CD14-positive monocyte (primary cell): ENCODE results near the gene CTNND2. TPM values are rescaled to one million over a fixed set of nuclear protein-coding genes. Genes with fewer than 3 reads are reported as not detected.

Experiments
- DNase-seq, 3 donors: peaks; one replicate each; pipeline ENCODE4 v3.0.0-alpha.2; 2011 to 2022
- H2AFZ ChIP-seq: 2 replicates; pipeline ENCODE4 v1.6.0; 2012; ENCODE audit warnings: mild to moderate bottlenecking, low read depth, low read length, inconsistent platforms; ENCODE audit not compliant: insufficient read depth, poor library complexity, severe bottlenecking
- H3K27ac ChIP-seq, 2 donors: 1 replicate in 1 of 2; 2 replicates in 1 of 2; pipeline ENCODE4 v1.5.1; 2012 to 2013; ENCODE audit warnings: low read length in 2 of 2, control low read depth in 1 of 2, inconsistent platforms in 1 of 2, low read depth in 1 of 2, mild to moderate bottlenecking in 1 of 2
- H3K27me3 ChIP-seq, 2 donors: one replicate each; pipeline versions ENCODE4 v1.6.0 to v1.6.1; 2011 to 2013; ENCODE audit warnings: low read length in 2 of 2; ENCODE audit not compliant: control insufficient read depth in 2 of 2, insufficient read depth in 2 of 2
- H3K36me3 ChIP-seq, 2 donors: replicated peaks in 1 of 2; 1 replicate in 1 of 2; 2 replicates in 1 of 2; pipeline versions ENCODE4 v1.5.1 to v1.6.1; 2012 to 2013; ENCODE audit warnings: low read length in 2 of 2, control low read depth in 1 of 2, inconsistent platforms in 1 of 2, mild to moderate bottlenecking in 1 of 2; ENCODE audit not compliant: insufficient read depth in 2 of 2, control insufficient read depth in 1 of 2
- H3K4me1 ChIP-seq, 2 donors: 1 replicate in 1 of 2; 2 replicates in 1 of 2; pipeline versions ENCODE4 v1.5.1 to v1.6.1; 2012 to 2013; ENCODE audit warnings: low read length in 2 of 2, control low read depth in 1 of 2, inconsistent platforms in 1 of 2, mild to moderate bottlenecking in 1 of 2, moderate library complexity in 1 of 2; ENCODE audit not compliant: insufficient read depth in 2 of 2, control insufficient read depth in 1 of 2
- H3K4me2 ChIP-seq: replicated peaks from 2 replicates; pipeline ENCODE3; 2012; ENCODE audit warnings: low read length, moderate library complexity, mild to moderate bottlenecking; ENCODE audit not compliant: poor library complexity, severe bottlenecking; ENCODE audit errors: extremely low read depth
- H3K4me3 ChIP-seq, 3 experiments: fragments of 200-600 bp in 1 of 3; sonication (generic) in 1 of 3; replicated peaks in 1 of 3; 1 replicate in 2 of 3; 2 replicates in 1 of 3; pipeline ENCODE4 v1.5.1; 2011 to 2013; ENCODE audit warnings: low read length in 3 of 3, mild to moderate bottlenecking in 3 of 3, control low read depth in 2 of 3, low read depth in 2 of 3, inconsistent platforms in 1 of 3, moderate library complexity in 1 of 3
- H3K79me2 ChIP-seq: 2 replicates; pipeline ENCODE4 v1.6.0; 2012; ENCODE audit warnings: mild to moderate bottlenecking, control low read depth, inconsistent platforms, low read length, moderate library complexity; ENCODE audit not compliant: insufficient read depth
- H3K9ac ChIP-seq: 2 replicates; pipeline ENCODE4 v1.6.0; 2017; ENCODE audit warnings: low read length, mild to moderate bottlenecking; ENCODE audit not compliant: insufficient read depth, poor library complexity, severe bottlenecking
- H3K9me3 ChIP-seq, 2 donors: replicated peaks in 1 of 2; 1 replicate in 1 of 2; 2 replicates in 1 of 2; pipeline versions ENCODE4 v1.5.1 to v1.6.1; 2012 to 2013; ENCODE audit warnings: low read length in 2 of 2, control low read depth in 1 of 2; ENCODE audit not compliant: control insufficient read depth in 1 of 2, insufficient read depth in 1 of 2
- H4K20me1 ChIP-seq: 2 replicates; pipeline ENCODE4 v1.6.0; 2012; ENCODE audit warnings: mild to moderate bottlenecking, low read length, control low read depth, moderate library complexity; ENCODE audit not compliant: insufficient read depth
- H3K27ac Mint-ChIP-seq, 7 donors: one replicate each; pipeline ENCODE4 v1.8.0; 2020; ENCODE audit warnings: mild to moderate bottlenecking in 7 of 7, mixed read lengths in 7 of 7, moderate library complexity in 6 of 7, inconsistent platforms in 2 of 7
- H3K27me3 Mint-ChIP-seq, 3 donors: one replicate each; pipeline ENCODE4 v1.8.0; 2021 to 2022; ENCODE audit warnings: low read depth in 3 of 3, mild to moderate bottlenecking in 3 of 3, mixed read lengths in 3 of 3, moderate library complexity in 3 of 3, inconsistent platforms in 1 of 3
- H3K36me3 Mint-ChIP-seq, 2 donors: one replicate each; pipeline ENCODE4 v1.8.0; 2020; ENCODE audit warnings: mixed read lengths in 2 of 2, inconsistent platforms in 1 of 2, mild to moderate bottlenecking in 1 of 2
- H3K4me1 Mint-ChIP-seq: one replicate; pipeline ENCODE4 v1.8.0; 2020; ENCODE audit warnings: mild to moderate bottlenecking, mixed read lengths
- H3K4me3 Mint-ChIP-seq, 2 donors: one replicate each; pipeline ENCODE4 v1.8.0; 2020; ENCODE audit warnings: mild to moderate bottlenecking in 2 of 2, mixed read lengths in 2 of 2, moderate library complexity in 1 of 2
- H3K9me3 Mint-ChIP-seq, 7 donors: one replicate each; pipeline ENCODE4 v1.8.0; 2020 to 2022; ENCODE audit warnings: mixed read lengths in 7 of 7, mild to moderate bottlenecking in 6 of 7, moderate library complexity in 6 of 7, inconsistent platforms in 2 of 7
- CTCF ChIP-seq: fragments of 200-600 bp; IDR thresholded peaks from one replicate; pipeline ENCODE4 v1.8.0; 2022; ENCODE audit warnings: antibody characterized with exemption, mild to moderate bottlenecking
- WGBS: methylation state at CpG from one replicate; pipeline ENCODE4 v1.1.5; 2013; ENCODE audit warnings: missing lambda C conversion rate; ENCODE audit not compliant: insufficient coverage; 5-methylcytosine and 5-hydroxymethylcytosine counted together
- intact Hi-C, 2 donors: fragments of 100-400 bp; cut with micrococcal nuclease; formaldehyde crosslinking; loops; one replicate each; pipeline versions ENCODE4 v1.15.0 to v1.15.1; 2023
- polyA plus RNA-seq, 3 donors: library from polyadenylated mRNA; depleted of rRNA in 1 of 3; unstranded in 2 of 3; stranded (reverse) in 1 of 3; fragments of 300-500 nt in 2 of 3; fragments of >200 nt in 1 of 3; fragmentation: Illumina TruSeq in 2 of 3; gene quantifications; 1 replicate in 2 of 3; 2 replicates in 1 of 3; pipeline ENCODE4 v1.2.3, GENCODE V29; 2012 to 2021

CTNND2 gene
- polyA plus RNA-seq, 3 donors: not detected

- intact Hi-C loops: no loop called here
- no peak overlapping the region for H3K9ac ChIP-seq
- Mint-ChIP-seq H3K27ac (no peak overlapping the region), H3K9me3 (peaks cover 0 to 3% (median 0%) of the 10 kb centered on the region in 7 donors), H3K4me1 (peaks cover 3% of the 10 kb centered on the region), H3K36me3 (no peaks in the 10 kb centered on the region), H3K27me3 (peaks cover 0 to 6% (median 4%) of the 10 kb centered on the region in 3 donors), H3K4me3 (no peak overlapping the region)
- H3K27me3 ChIP-seq: no peaks in the 10 kb centered on the region
- no peaks in the 10 kb centered on the region for H3K9me3 ChIP-seq
- no peak for DNase-seq
- no peaks in the 10 kb centered on the region for H3K79me2 ChIP-seq
- H3K27ac ChIP-seq: no peak overlapping the region
- no peak overlapping the region for H3K4me2 ChIP-seq
- WGBS: 90% methylated on average over 2 of the region's 7 CpGs
- no peak overlapping the region for H3K4me3 ChIP-seq
- TF ChIP-seq CTCF: no peak
- no peaks in the 10 kb centered on the region for H4K20me1 ChIP-seq
- no peaks in the 10 kb centered on the region for H3K36me3 ChIP-seq
- H2AFZ ChIP-seq: no peak overlapping the region
- H3K4me1 ChIP-seq: no peaks in the 10 kb centered on the region
Measured at GRCh38 chr5:10934783-10935355, 969.4 kb downstream of the CTNND2 start.

- peaks cover 0 to 6% (median 1%) of the 10 kb centered on the region in 3 donors for H3K27me3 Mint-ChIP-seq
- Histone ChIP-seq H2AFZ (no peak overlapping the region), H3K27me3 (no peaks in the 10 kb centered on the region), H3K4me3 (no peak overlapping the region), H4K20me1 (no peaks in the 10 kb centered on the region), H3K9ac (no peak overlapping the region), H3K79me2 (no peaks in the 10 kb centered on the region), H3K4me1 (no peaks in the 10 kb centered on the region), H3K4me2 (no peak overlapping the region), H3K9me3 (no peaks in the 10 kb centered on the region), H3K36me3 (no peaks in the 10 kb centered on the region), H3K27ac (no peak overlapping the region)
- H3K27ac Mint-ChIP-seq: peak overlapping the region in 1 of 7 donors; percentile 67
- TF ChIP-seq CTCF: no peak
- peaks cover 0 to 5% (median 1%) of the 10 kb centered on the region in 7 donors for H3K9me3 Mint-ChIP-seq
- no peak for DNase-seq
- H3K4me3 Mint-ChIP-seq: no peak overlapping the region
- WGBS: 100% methylated on average over 1 of the region's 4 CpGs
- peaks cover 3% of the 10 kb centered on the region for H3K4me1 Mint-ChIP-seq
- no peaks in the 10 kb centered on the region for H3K36me3 Mint-ChIP-seq
- intact Hi-C loops: no loop called here
Measured at GRCh38 chr5:10933121-10933520, 971.1 kb downstream of the CTNND2 start.
